OCI-LY3 (cell line): ENCODE measurements around the gene TUBB4B.

Source experiments
- EZH2phosphoT487 ChIP-seq: fragments of 200-600 bp; shearing (Covaris generic); IDR thresholded peaks from 2 replicates; pipeline ENCODE4 v1.6.1; 2018; ENCODE audit warnings: antibody characterized with exemption, mixed run types, low read depth
- TF ChIP-seq, protein P1 (sequence below): fragments of 200-600, 300-600 bp; sonication (generic); IDR thresholded peaks from 2 replicates; pipeline ENCODE4 v1.5.1; 2014; ENCODE audit warnings: antibody characterized with exemption, low read length, low read depth

DNA sequence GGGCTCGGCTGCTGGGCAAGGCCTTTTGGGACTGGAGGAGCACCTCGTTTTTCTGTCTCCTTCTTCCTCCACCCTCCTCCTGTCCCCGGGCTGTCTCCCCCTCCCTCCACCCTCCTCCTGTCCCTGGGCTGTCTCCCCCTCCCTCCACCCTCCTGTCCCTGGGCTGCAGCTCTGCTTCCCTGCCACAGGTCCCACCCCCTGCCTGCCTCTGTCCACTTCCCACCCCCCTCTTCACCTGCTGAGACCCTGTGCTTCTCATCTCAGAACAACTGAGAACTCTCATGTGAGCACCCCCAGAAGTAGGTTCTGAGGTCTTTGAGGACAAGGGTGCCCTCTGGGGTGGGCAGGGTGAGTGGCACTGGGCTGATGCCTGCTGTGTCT lies 30.6 kb downstream of the TUBB4B start:
- TF ChIP-seq, protein P1, sequence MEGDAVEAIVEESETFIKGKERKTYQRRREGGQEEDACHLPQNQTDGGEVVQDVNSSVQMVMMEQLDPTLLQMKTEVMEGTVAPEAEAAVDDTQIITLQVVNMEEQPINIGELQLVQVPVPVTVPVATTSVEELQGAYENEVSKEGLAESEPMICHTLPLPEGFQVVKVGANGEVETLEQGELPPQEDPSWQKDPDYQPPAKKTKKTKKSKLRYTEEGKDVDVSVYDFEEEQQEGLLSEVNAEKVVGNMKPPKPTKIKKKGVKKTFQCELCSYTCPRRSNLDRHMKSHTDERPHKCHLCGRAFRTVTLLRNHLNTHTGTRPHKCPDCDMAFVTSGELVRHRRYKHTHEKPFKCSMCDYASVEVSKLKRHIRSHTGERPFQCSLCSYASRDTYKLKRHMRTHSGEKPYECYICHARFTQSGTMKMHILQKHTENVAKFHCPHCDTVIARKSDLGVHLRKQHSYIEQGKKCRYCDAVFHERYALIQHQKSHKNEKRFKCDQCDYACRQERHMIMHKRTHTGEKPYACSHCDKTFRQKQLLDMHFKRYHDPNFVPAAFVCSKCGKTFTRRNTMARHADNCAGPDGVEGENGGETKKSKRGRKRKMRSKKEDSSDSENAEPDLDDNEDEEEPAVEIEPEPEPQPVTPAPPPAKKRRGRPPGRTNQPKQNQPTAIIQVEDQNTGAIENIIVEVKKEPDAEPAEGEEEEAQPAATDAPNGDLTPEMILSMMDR = no peak
- no peak for TF ChIP-seq EZH2phosphoT487
